ENCODE results near the gene DMGDH. TPM values are rescaled to one million over a fixed set of nuclear protein-coding genes. Genes with fewer than 3 reads are reported as not detected.
"Not testable (repeated sequence)": the region's sequence is repeated elsewhere in the genome, so short reads cannot be mapped to it uniquely, and the experiment has no call there.

Gene DMGDH
- total and polyA plus RNA-seq, 2 donors from 2014 or later: 10.4 to 39.7 TPM

GRCh38 chr5:78984439-78985115 is 84.9 kb downstream of the DMGDH start:
- intact Hi-C loops (cut with DNase I): no loop called here
- Histone ChIP-seq H3K27me3 (ENCODE audit: control insufficient read depth, insufficient read depth, low read length) (no peaks in the 10 kb centered on the region), H3K36me3 (ENCODE audit: control insufficient read depth in 2 of 3, insufficient read depth in 3 of 3, low read length in 3 of 3) (no peaks in the 10 kb centered on the region), H3K9me3 (ENCODE audit: control insufficient read depth in 2 of 3, insufficient read depth in 1 of 3, low read length in 3 of 3) (no peaks in the 10 kb centered on the region), H3K27ac (ENCODE audit: low read depth in 2 of 2, low read length in 2 of 2) (peak overlapping the region; percentile 90 to 95), H3K9ac (ENCODE audit: low read length in 3 of 3) (peak overlapping the region; percentile 55 to 75 (median 74)), H3K4me3 (ENCODE audit: low read length in 3 of 3) (peak overlapping the region; percentile 67 to 81 (median 79)), H3K4me1 (ENCODE audit: control insufficient read depth in 2 of 3, insufficient read depth in 2 of 3, low read depth in 1 of 3, low read length in 3 of 3) (peaks cover 2 to 20% (median 9%) of the 10 kb centered on the region in 3 donors)
- DNase-seq: peak; percentile 92 to 96 (median 93)
- TF ChIP-seq, protein P1, sequence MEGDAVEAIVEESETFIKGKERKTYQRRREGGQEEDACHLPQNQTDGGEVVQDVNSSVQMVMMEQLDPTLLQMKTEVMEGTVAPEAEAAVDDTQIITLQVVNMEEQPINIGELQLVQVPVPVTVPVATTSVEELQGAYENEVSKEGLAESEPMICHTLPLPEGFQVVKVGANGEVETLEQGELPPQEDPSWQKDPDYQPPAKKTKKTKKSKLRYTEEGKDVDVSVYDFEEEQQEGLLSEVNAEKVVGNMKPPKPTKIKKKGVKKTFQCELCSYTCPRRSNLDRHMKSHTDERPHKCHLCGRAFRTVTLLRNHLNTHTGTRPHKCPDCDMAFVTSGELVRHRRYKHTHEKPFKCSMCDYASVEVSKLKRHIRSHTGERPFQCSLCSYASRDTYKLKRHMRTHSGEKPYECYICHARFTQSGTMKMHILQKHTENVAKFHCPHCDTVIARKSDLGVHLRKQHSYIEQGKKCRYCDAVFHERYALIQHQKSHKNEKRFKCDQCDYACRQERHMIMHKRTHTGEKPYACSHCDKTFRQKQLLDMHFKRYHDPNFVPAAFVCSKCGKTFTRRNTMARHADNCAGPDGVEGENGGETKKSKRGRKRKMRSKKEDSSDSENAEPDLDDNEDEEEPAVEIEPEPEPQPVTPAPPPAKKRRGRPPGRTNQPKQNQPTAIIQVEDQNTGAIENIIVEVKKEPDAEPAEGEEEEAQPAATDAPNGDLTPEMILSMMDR (IDR thresholded peaks at IDR 0.05; ENCODE audit: borderline replicate concordance, extremely low read depth, insufficient read depth): peak; percentile 33
- no peak for FAIRE-seq

GRCh38 chr5:78983601-78984438 is 85.7 kb downstream of the DMGDH start:
- intact Hi-C loops (cut with DNase I): no loop called here
- peak overlapping the region; percentile 90 to 95 for H3K27ac ChIP-seq (ENCODE audit: low read depth in 2 of 2, low read length in 2 of 2)
- FAIRE-seq (no peak), DNase-seq (peak in 1 of 5 donors; percentile 77)
- H3K9me3 ChIP-seq (ENCODE audit: control insufficient read depth in 2 of 3, insufficient read depth in 1 of 3, low read length in 3 of 3): no peaks in the 10 kb centered on the region
- TF ChIP-seq, protein P1 (IDR thresholded peaks at IDR 0.05; ENCODE audit: borderline replicate concordance, extremely low read depth, insufficient read depth): no peak
- peak overlapping the region; percentile 67 to 81 (median 79) for H3K4me3 ChIP-seq (ENCODE audit: low read length in 3 of 3)
- H3K9ac ChIP-seq (ENCODE audit: low read length in 3 of 3): peak overlapping the region; percentile 55 to 75 (median 74)
- H3K36me3 ChIP-seq (ENCODE audit: control insufficient read depth in 2 of 3, insufficient read depth in 3 of 3, low read length in 3 of 3): no peaks in the 10 kb centered on the region
- H3K4me1 ChIP-seq (ENCODE audit: control insufficient read depth in 2 of 3, insufficient read depth in 2 of 3, low read depth in 1 of 3, low read length in 3 of 3): peaks cover 2 to 20% (median 9%) of the 10 kb centered on the region in 3 donors
- H3K27me3 ChIP-seq (ENCODE audit: control insufficient read depth, insufficient read depth, low read length): no peaks in the 10 kb centered on the region

DNA sequence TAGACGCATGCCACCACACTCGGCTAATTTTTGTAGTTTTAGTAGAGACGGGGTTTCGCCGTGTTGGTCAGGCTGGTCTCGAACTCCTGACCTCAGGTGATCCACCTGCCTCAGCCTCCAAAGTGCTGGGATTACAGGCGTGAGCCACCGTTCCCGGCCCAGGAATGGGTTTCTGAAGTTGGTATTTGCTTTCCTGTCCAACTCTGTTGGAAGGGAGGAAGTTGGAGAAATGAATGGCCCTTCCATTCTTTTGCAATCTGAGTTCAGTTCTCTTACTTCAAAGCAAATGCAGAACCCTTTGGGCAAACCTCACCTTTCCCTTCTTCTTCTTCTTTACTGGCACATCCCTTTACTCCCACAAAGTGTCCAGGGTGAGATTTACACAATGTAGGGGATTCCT is 86.3 kb downstream of the DMGDH start:
- DNase-seq; FAIRE-seq; H3K9me3 ChIP-seq (ENCODE audit: control insufficient read depth in 2 of 3, insufficient read depth in 1 of 3, low read length in 3 of 3); H3K36me3 ChIP-seq (ENCODE audit: control insufficient read depth in 2 of 3, insufficient read depth in 3 of 3, low read length in 3 of 3); intact Hi-C loops (cut with DNase I); H3K27me3 ChIP-seq (ENCODE audit: control insufficient read depth, insufficient read depth, low read length): not testable (repeated sequence)
- peak overlapping the region in 1 of 3 donors; percentile 79 for H3K4me3 ChIP-seq (ENCODE audit: low read length in 3 of 3)
- H3K4me1 ChIP-seq (ENCODE audit: control insufficient read depth in 2 of 3, insufficient read depth in 2 of 3, low read depth in 1 of 3, low read length in 3 of 3): peaks cover 2 to 20% (median 9%) of the 10 kb centered on the region in 3 donors
- H3K27ac ChIP-seq (ENCODE audit: low read depth in 2 of 2, low read length in 2 of 2): peak overlapping the region; percentile 90 to 95
- H3K9ac ChIP-seq (ENCODE audit: low read length in 3 of 3): peak overlapping the region in 1 of 3 donors; percentile 74

DNA sequence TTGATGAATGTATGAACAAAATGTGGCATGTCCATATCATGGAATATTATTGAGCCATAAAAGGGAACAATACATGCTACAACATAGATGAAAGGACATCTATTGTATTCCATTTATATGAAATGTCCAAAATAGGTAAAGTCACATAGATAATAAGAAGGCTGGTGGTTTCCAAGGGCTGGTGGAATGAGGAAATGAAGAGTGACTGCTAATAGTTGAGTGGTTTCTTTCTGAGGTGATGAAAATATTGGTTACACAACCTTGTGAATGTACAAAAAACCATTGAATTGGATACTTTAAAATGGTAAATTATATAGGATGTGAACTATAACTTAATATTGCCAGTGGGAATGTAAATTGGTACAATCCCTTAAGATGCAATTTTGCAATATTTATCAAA is 89.6 kb downstream of the DMGDH start:
- FAIRE-seq: no peak
- DNase-seq: no peak
- intact Hi-C loops (cut with DNase I): no loop called here
- H3K9me3 ChIP-seq (ENCODE audit: control insufficient read depth in 2 of 3, insufficient read depth in 1 of 3, low read length in 3 of 3): no peaks in the 10 kb centered on the region
- no peak overlapping the region for H3K4me3 ChIP-seq (ENCODE audit: low read length in 3 of 3)
- no peaks in the 10 kb centered on the region for H3K27me3 ChIP-seq (ENCODE audit: control insufficient read depth, insufficient read depth, low read length)
- H3K36me3 ChIP-seq (ENCODE audit: control insufficient read depth in 2 of 3, insufficient read depth in 3 of 3, low read length in 3 of 3): no peaks in the 10 kb centered on the region
- TF ChIP-seq, protein P1 (IDR thresholded peaks at IDR 0.05; ENCODE audit: borderline replicate concordance, extremely low read depth, insufficient read depth): no peak
- no peak overlapping the region for H3K9ac ChIP-seq (ENCODE audit: low read length in 3 of 3)
- peak overlapping the region; percentile 40 to 63 for H3K27ac ChIP-seq (ENCODE audit: low read depth in 2 of 2, low read length in 2 of 2)
- H3K4me1 ChIP-seq (ENCODE audit: control insufficient read depth in 2 of 3, insufficient read depth in 2 of 3, low read depth in 1 of 3, low read length in 3 of 3): peaks cover 2 to 23% (median 6%) of the 10 kb centered on the region in 3 donors
